Mesendoderm (in vitro differentiated cells): ENCODE measurements around the gene RNF213.

Experiments used
- DNase-seq: peaks from one replicate; pipeline ENCODE4 v3.0.0; 2013
- H2AK5ac ChIP-seq: 2 replicates; pipeline ENCODE4 v1.6.1; 2013; ENCODE audit warnings: low read length, inconsistent platforms
- H2BK120ac ChIP-seq: 2 replicates; pipeline ENCODE4 v1.6.1; 2013; ENCODE audit warnings: low read depth, mild to moderate bottlenecking, low read length, moderate library complexity, mixed read lengths
- H2BK15ac ChIP-seq: replicated peaks from 2 replicates; pipeline ENCODE4 v1.6.1; 2013; ENCODE audit warnings: low read depth, mild to moderate bottlenecking, moderate library complexity
- H2BK5ac ChIP-seq: 2 replicates; pipeline ENCODE4 v1.6.1; 2013; ENCODE audit warnings: low read length, inconsistent platforms
- H3K18ac ChIP-seq: 2 replicates; pipeline ENCODE4 v1.6.1; 2013; ENCODE audit warnings: mild to moderate bottlenecking, low read length, mixed read lengths
- H3K23ac ChIP-seq: one replicate; pipeline ENCODE4 v1.6.1; 2013; ENCODE audit warnings: low read length
- H3K27ac ChIP-seq: 2 replicates; pipeline ENCODE4 v1.5.1; 2013; ENCODE audit warnings: low read depth, mild to moderate bottlenecking, inconsistent platforms, low read length, moderate library complexity
- H3K27me3 ChIP-seq: 2 replicates; pipeline ENCODE4 v1.6.1; 2013; ENCODE audit warnings: low read length, control low read depth, mild to moderate bottlenecking, inconsistent platforms; ENCODE audit not compliant: insufficient read depth, poor library complexity
- H3K36me3 ChIP-seq: 2 replicates; pipeline ENCODE4 v1.6.1; 2013; ENCODE audit warnings: low read length, inconsistent platforms; ENCODE audit not compliant: control insufficient read depth, insufficient read depth
- H3K4ac ChIP-seq: one replicate; pipeline ENCODE4 v1.6.1; 2013; ENCODE audit warnings: low read depth, mild to moderate bottlenecking, low read length, moderate library complexity
- H3K4me1 ChIP-seq: 2 replicates; pipeline ENCODE4 v1.6.1; 2013; ENCODE audit warnings: low read depth, low read length, inconsistent platforms; ENCODE audit not compliant: control insufficient read depth
- H3K4me2 ChIP-seq: 2 replicates; pipeline ENCODE4 v1.6.1; 2013; ENCODE audit warnings: low read length
- H3K4me3 ChIP-seq: 2 replicates; pipeline ENCODE4 v1.5.1; 2013; ENCODE audit warnings: mild to moderate bottlenecking, low read length
- H3K56ac ChIP-seq: one replicate; pipeline ENCODE4 v1.6.1; 2013; ENCODE audit warnings: low read length
- H3K79me1 ChIP-seq: 2 replicates; pipeline ENCODE4 v1.6.1; 2013; ENCODE audit warnings: low read length, inconsistent platforms
- H3K79me2 ChIP-seq: 2 replicates; pipeline ENCODE4 v1.6.1; 2013; ENCODE audit warnings: mild to moderate bottlenecking, low read length; ENCODE audit not compliant: control insufficient read depth, insufficient read depth
- H3K9ac ChIP-seq: 2 replicates; pipeline ENCODE4 v1.6.1; 2013; ENCODE audit warnings: low read length, inconsistent platforms
- H4K5ac ChIP-seq: one replicate; pipeline ENCODE4 v1.6.1; 2013; ENCODE audit warnings: low read length
- H4K8ac ChIP-seq: one replicate; pipeline ENCODE4 v1.6.1; 2013; ENCODE audit warnings: low read depth, mild to moderate bottlenecking, control low read depth, low read length, moderate library complexity
- WGBS: extraction: QIAGEN DNeasy Blood & Tissue Kit; methylation state at CpG from one replicate; pipeline ENCODE4 v1.1.7; 2013; ENCODE audit warnings: low lambda C conversion rate, missing lambda C conversion rate; ENCODE audit not compliant: insufficient coverage; ENCODE audit errors: extremely low coverage; 5-methylcytosine and 5-hydroxymethylcytosine counted together

RNF213 gene

GRCh38 chr17:80219013-80219762 lies 41.5 kb upstream of the RNF213 start:
- Histone ChIP-seq H3K27me3 (no peaks in the 10 kb centered on the region), H3K56ac (peak overlapping the region; percentile 97), H3K23ac (no peak overlapping the region), H3K4ac (no peak overlapping the region), H3K79me2 (peaks cover 2% of the 10 kb centered on the region), H2BK15ac (no peak overlapping the region), H2BK120ac (no peak overlapping the region), H3K36me3 (no peaks in the 10 kb centered on the region), H3K4me2 (peak overlapping the region; percentile 95), H3K4me3 (peak overlapping the region; percentile 83), H3K27ac (no peak overlapping the region), H2BK5ac (no peak overlapping the region), H2AK5ac (no peak overlapping the region), H3K79me1 (peaks cover 3% of the 10 kb centered on the region), H3K18ac (no peak overlapping the region), H4K5ac (no peak overlapping the region), H4K8ac (no peak overlapping the region), H3K4me1 (no peaks in the 10 kb centered on the region), H3K9ac (peak overlapping the region; percentile 98)
- peak; percentile 40 for DNase-seq
- WGBS = no CpG with 5 or more reads among the region's 15 CpGs

- Histone ChIP-seq H3K79me1 (peaks cover 3% of the 10 kb centered on the region), H3K9ac (peak overlapping the region; percentile 98), H2BK5ac (peak overlapping the region; percentile 35), H3K4ac (no peak overlapping the region), H4K8ac (no peak overlapping the region), H3K4me2 (peak overlapping the region; percentile 95), H2BK15ac (no peak overlapping the region), H3K27ac (no peak overlapping the region), H4K5ac (no peak overlapping the region), H3K4me1 (peaks cover 3% of the 10 kb centered on the region), H3K79me2 (peaks cover 2% of the 10 kb centered on the region), H2BK120ac (no peak overlapping the region), H3K23ac (no peak overlapping the region), H2AK5ac (no peak overlapping the region), H3K56ac (peak overlapping the region; percentile 97), H3K18ac (no peak overlapping the region), H3K4me3 (peak overlapping the region; percentile 83), H3K27me3 (no peaks in the 10 kb centered on the region), H3K36me3 (no peaks in the 10 kb centered on the region)
- WGBS = no CpG with 5 or more reads among the region's 5 CpGs
- no peak for DNase-seq
Measured at GRCh38 chr17:80219763-80220053, 40.9 kb upstream of the RNF213 start.

GRCh38 chr17:80220054-80220735 lies 40.5 kb upstream of the RNF213 start, which contains the start of the genes SGSH and SLC26A11:
TSS of gene SGSH (minus strand) at chr17:80220333. CDS start at chr17:80220313, 20 bp downstream.
TSS of gene SLC26A11 (plus strand) at chr17:80220427. CDS start at chr17:80221561, 1,134 bp downstream.
- Histone ChIP-seq H3K4ac (peak within 1 kb of the TSS; percentile 66), H3K79me1 (peaks cover 3% of the 10 kb centered on the region), H3K36me3 (no peaks in the 10 kb centered on the region), H4K8ac (no peak within 1 kb of the TSS), H2BK15ac (no peak within 1 kb of the TSS), H4K5ac (no peak within 1 kb of the TSS), H3K27ac (no peak within 1 kb of the TSS), H3K23ac (no peak within 1 kb of the TSS), H3K4me3 (peak within 1 kb of the TSS; percentile 83), H3K4me2 (peak within 1 kb of the TSS; percentile 95), H3K56ac (peak within 1 kb of the TSS; percentile 97), H2AK5ac (no peak within 1 kb of the TSS), H2BK120ac (no peak within 1 kb of the TSS), H3K79me2 (peaks cover 2% of the 10 kb centered on the region), H3K18ac (peak within 1 kb of the TSS; percentile 76), H3K9ac (peak within 1 kb of the TSS; percentile 98), H3K27me3 (no peaks in the 10 kb centered on the region), H3K4me1 (peaks cover 3% of the 10 kb centered on the region), H2BK5ac (peak within 1 kb of the TSS; percentile 35)
- peak; percentile 80 for DNase-seq
- no CpG with 5 or more reads among the region's 77 CpGs for WGBS

- peak; percentile 10 for DNase-seq
- no peak overlapping the region for H2BK5ac ChIP-seq
- no peaks in the 10 kb centered on the region for H3K27me3 ChIP-seq
- no peak overlapping the region for H3K23ac ChIP-seq
- H3K56ac ChIP-seq = peak overlapping the region; percentile 83
- H2BK15ac ChIP-seq = no peak overlapping the region
- peaks cover 3% of the 10 kb centered on the region for H3K79me1 ChIP-seq
- H3K27ac ChIP-seq = no peak overlapping the region
- no CpG with 5 or more reads among the region's 41 CpGs for WGBS
- no peaks in the 10 kb centered on the region for H3K36me3 ChIP-seq
- peaks cover 3% of the 10 kb centered on the region for H3K4me1 ChIP-seq
- peak overlapping the region; percentile 76 for H3K18ac ChIP-seq
- no peak overlapping the region for H2BK120ac ChIP-seq
- peak overlapping the region; percentile 74 for H3K9ac ChIP-seq
- no peak overlapping the region for H4K5ac ChIP-seq
- peak overlapping the region; percentile 57 for H3K4me3 ChIP-seq
- no peak overlapping the region for H4K8ac ChIP-seq
- H3K79me2 ChIP-seq = peaks cover 2% of the 10 kb centered on the region
- peak overlapping the region; percentile 46 for H3K4me2 ChIP-seq
- peak overlapping the region; percentile 66 for H3K4ac ChIP-seq
- no peak overlapping the region for H2AK5ac ChIP-seq
Measured at GRCh38 chr17:80220736-80221215, 39.9 kb upstream of the RNF213 start.

GRCh38 chr17:80221351-80222105 lies 39.1 kb upstream of the RNF213 start:
- no CpG with 5 or more reads among the region's 29 CpGs for WGBS
- H2BK120ac ChIP-seq = no peak overlapping the region
- DNase-seq = no peak
- H3K79me2 ChIP-seq = peaks cover 2% of the 10 kb centered on the region
- H4K5ac ChIP-seq = no peak overlapping the region
- H2BK15ac ChIP-seq = no peak overlapping the region
- no peak overlapping the region for H3K56ac ChIP-seq
- no peak overlapping the region for H3K27ac ChIP-seq
- H3K9ac ChIP-seq = no peak overlapping the region
- H3K27me3 ChIP-seq = no peaks in the 10 kb centered on the region
- H3K4me1 ChIP-seq = peaks cover 3% of the 10 kb centered on the region
- no peak overlapping the region for H3K23ac ChIP-seq
- H3K18ac ChIP-seq = no peak overlapping the region
- no peak overlapping the region for H2AK5ac ChIP-seq
- no peak overlapping the region for H3K4me3 ChIP-seq
- H4K8ac ChIP-seq = no peak overlapping the region
- no peaks in the 10 kb centered on the region for H3K36me3 ChIP-seq
- peaks cover 3% of the 10 kb centered on the region for H3K79me1 ChIP-seq
- H3K4ac ChIP-seq = no peak overlapping the region
- H3K4me2 ChIP-seq = peak overlapping the region; percentile 46
- no peak overlapping the region for H2BK5ac ChIP-seq
